Measurements from ENCODE around the gene CPNE2.

- TF ChIP-seq CTCF (conservative IDR thresholded peaks at IDR 0.05) (no peak), ZFX (IDR thresholded peaks at IDR 0.05) (no peak)
Observed at GRCh38 chr16:57166951-57167350, 74.6 kb downstream of the CPNE2 start.
